Measurements from ENCODE around the gene CEP170B.
A peak's percentile ranks its signal among the peaks of the same experiment; 100 is the strongest.

Gene CEP170B

GRCh38 chr14:104925214-104925854 lies 60.3 kb downstream of the CEP170B start:
- TF ChIP-seq, protein P1, sequence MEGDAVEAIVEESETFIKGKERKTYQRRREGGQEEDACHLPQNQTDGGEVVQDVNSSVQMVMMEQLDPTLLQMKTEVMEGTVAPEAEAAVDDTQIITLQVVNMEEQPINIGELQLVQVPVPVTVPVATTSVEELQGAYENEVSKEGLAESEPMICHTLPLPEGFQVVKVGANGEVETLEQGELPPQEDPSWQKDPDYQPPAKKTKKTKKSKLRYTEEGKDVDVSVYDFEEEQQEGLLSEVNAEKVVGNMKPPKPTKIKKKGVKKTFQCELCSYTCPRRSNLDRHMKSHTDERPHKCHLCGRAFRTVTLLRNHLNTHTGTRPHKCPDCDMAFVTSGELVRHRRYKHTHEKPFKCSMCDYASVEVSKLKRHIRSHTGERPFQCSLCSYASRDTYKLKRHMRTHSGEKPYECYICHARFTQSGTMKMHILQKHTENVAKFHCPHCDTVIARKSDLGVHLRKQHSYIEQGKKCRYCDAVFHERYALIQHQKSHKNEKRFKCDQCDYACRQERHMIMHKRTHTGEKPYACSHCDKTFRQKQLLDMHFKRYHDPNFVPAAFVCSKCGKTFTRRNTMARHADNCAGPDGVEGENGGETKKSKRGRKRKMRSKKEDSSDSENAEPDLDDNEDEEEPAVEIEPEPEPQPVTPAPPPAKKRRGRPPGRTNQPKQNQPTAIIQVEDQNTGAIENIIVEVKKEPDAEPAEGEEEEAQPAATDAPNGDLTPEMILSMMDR (IDR thresholded peaks at IDR 0.05; ENCODE audit: low read depth, low read length, missing control alignments), result no peak
- H3K4me3 ChIP-seq (ENCODE audit: low read depth, low read length), result peak overlapping the region; percentile 61
- DNase-seq (ENCODE audit: low read depth), result no peak

DNA sequence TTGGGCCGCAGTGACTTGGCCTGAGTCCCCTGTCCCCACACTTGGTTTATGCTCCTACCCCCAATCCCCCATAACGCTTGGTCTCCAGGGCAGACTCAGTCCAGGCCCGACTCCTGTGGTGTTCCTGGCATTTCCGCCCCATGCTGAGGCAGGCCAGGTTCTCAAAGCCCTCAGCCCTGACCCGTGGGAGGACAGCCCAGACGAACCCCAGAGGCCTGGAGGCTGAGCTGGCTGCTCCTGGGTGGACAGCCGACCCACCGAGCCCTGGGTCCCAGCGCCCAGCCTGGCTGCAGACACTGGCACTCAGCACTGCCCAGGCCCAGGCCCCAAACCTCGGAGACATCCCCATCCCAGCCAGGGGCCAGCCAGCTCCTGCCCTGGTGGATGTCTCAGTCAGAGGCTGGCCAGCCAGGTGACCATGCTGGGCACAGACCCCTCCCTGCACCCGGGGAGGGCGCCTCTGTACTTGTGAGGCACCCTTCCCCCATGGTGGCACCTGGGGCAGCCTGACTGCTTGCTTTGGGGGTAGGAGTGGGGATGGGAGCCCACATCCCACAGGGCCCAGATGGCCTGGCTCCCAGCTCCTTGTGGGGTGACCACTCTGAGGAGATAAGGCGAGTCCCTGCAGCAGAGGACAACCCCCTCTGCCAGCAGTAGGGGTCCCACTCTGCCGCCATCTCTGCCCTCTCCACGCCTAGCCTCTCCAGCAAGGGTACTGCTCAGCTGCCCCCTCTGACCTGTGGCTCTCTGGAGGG lies 61.0 kb downstream of the CEP170B start:
- DNase-seq (ENCODE audit: low read depth), result no peak
- TF ChIP-seq, protein P1 (IDR thresholded peaks at IDR 0.05; ENCODE audit: low read depth, low read length, missing control alignments), result no peak
- peak overlapping the region; percentile 61 for H3K4me3 ChIP-seq (ENCODE audit: low read depth, low read length)

DNA sequence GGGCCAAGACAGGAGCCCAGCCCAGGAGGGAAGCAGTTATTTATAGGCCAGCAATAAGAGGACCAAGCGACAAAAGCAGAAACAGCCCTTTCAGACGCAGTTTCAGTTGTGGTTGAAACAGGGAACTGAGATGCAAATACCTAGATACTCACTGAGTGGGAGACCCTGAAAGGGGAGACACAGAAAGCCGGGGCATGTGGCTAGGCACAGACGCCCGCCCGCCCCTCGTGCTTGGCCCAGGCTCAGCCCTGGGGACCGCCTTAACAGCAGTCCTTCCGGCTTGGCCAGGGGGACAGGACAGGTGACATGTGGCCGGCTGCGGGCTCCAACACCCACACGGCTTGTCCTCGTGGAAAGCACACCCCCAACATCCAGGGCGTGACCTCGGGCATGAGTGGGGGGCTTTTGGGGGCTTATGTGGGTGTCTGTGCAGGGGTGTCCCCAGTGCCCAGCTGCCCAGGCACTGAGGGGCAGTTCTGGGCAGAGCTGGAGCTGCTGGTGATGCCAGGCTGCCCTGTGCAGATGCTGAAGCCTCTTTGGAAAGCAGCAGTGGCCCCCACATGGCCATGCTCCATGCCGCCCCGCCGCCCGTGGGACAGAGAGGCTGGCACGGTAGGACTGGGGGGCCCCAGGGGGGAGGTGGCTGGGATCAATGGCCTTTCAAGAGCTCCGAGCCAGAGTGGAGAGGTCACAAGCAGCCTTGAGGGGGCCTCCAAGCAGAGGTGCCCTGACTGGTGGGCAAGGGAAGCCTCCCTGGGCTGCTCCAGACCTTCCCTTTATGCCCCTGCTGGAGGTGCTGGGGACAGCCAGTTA lies 61.8 kb downstream of the CEP170B start:
- TF ChIP-seq, protein P1 (IDR thresholded peaks at IDR 0.05; ENCODE audit: low read depth, low read length, missing control alignments), result no peak
- DNase-seq (ENCODE audit: low read depth), result peak; percentile 94
- peak overlapping the region; percentile 61 for H3K4me3 ChIP-seq (ENCODE audit: low read depth, low read length)

GRCh38 chr14:104927432-104927816 lies 62.4 kb downstream of the CEP170B start:
- no peak for DNase-seq (ENCODE audit: low read depth)
- TF ChIP-seq, protein P1 (IDR thresholded peaks at IDR 0.05; ENCODE audit: low read depth, low read length, missing control alignments), result no peak
- H3K4me3 ChIP-seq (ENCODE audit: low read depth, low read length), result peak overlapping the region; percentile 45

GRCh38 chr14:104927901-104928300 lies 62.8 kb downstream of the CEP170B start:
- TF ChIP-seq, protein P1 (IDR thresholded peaks at IDR 0.05; ENCODE audit: low read depth, low read length, missing control alignments), result no peak
- no peak for DNase-seq (ENCODE audit: low read depth)
- no peak overlapping the region for H3K4me3 ChIP-seq (ENCODE audit: low read depth, low read length)

DNA sequence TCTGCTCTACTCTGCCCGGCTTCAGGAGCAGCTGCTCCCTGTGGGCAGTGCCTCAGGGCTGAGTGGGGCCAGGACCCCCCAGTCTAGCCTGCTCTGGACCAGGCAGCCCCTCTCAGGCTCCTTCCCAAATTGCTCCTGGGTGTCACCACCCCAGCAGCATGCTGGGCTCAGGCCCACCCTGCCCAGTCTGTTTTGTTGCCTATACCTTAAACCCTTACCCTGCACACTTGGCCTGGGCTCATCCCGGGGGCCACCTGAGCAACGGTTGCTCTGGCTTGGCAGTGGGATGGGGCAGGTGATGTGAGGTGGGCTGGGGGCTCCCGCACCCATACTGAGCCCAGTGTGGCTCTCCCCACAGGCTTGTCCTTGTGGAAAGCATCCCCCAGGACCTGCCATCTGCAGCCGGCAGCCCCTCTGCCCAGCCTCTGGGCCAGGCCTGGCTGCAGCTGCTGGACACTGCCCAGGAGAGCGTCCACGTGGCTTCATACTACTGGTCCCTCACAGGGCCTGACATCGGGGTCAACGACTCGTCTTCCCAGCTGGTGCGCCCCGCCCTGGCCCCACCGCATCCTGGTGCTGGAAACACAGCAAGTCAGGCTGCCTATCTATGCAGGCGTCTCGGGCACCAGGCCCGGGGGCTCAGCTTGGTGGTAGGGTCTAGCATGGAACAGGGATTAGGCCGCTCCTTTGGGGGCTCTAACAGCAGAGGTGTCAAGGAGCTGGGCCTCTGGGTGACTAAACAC lies 63.5 kb downstream of the CEP170B start:
- DNase-seq (ENCODE audit: low read depth), result no peak
- TF ChIP-seq, protein P1 (IDR thresholded peaks at IDR 0.05; ENCODE audit: low read depth, low read length, missing control alignments), result no peak

More for the DNA sequence above, 63.5 kb downstream of the CEP170B start:
- no peak overlapping the region for H3K4me3 ChIP-seq (ENCODE audit: low read depth, low read length)

All from GM12864 (cell line).